Muscle of leg (tissue), 11 donors: ENCODE measurements around the gene SMAD6. TPM values are rescaled to one million over a fixed set of nuclear protein-coding genes. Genes with fewer than 3 reads are reported as not detected.

Experiments used
- DNase-seq: peaks from one replicate; pipeline ENCODE4 v3.0.0; 2013
- H3K27ac ChIP-seq: one replicate; pipeline ENCODE4 v1.5.1; 2013; ENCODE audit warnings: mild to moderate bottlenecking, low read length, control low read depth
- H3K27me3 ChIP-seq: one replicate; pipeline ENCODE4 v1.6.1; 2013; ENCODE audit warnings: low read length; ENCODE audit not compliant: control insufficient read depth, insufficient read depth
- H3K36me3 ChIP-seq: one replicate; pipeline ENCODE4 v1.6.1; 2013; ENCODE audit warnings: low read length; ENCODE audit not compliant: control insufficient read depth, insufficient read depth
- H3K4me1 ChIP-seq: one replicate; pipeline ENCODE4 v1.6.1; 2013; ENCODE audit warnings: low read length; ENCODE audit not compliant: control insufficient read depth, insufficient read depth
- H3K4me3 ChIP-seq: one replicate; pipeline ENCODE4 v1.5.1; 2013; ENCODE audit warnings: low read length, control low read depth
- H3K9me3 ChIP-seq: replicated peaks from 2 replicates; pipeline ENCODE4 v1.6.1; 2013; ENCODE audit warnings: low read depth, low read length; ENCODE audit not compliant: control insufficient read depth
- WGBS: methylation state at CpG from one replicate; pipeline ENCODE4 v1.1.5; 2013; ENCODE audit warnings: missing lambda C conversion rate; ENCODE audit not compliant: insufficient coverage; 5-methylcytosine and 5-hydroxymethylcytosine counted together
- polyA plus RNA-seq, 8 donors: library from polyadenylated mRNA; unstranded; fragments of 120-200 nt; gene quantifications; one replicate each; pipeline versions ENCODE4 v1.2.1 to v1.2.3, GENCODE V29; 2013; ENCODE audit warnings: inconsistent platforms in 1 of 8, low replicate concordance in 1 of 8; ENCODE audit not compliant: insufficient read length in 8 of 8, insufficient read depth in 1 of 8
- total RNA-seq: library from RNA; stranded (reverse); fragments of 120-200 nt; gene quantifications from one replicate; pipeline ENCODE4 v1.2.4, GENCODE V29; 2013

Gene SMAD6
- total and polyA plus RNA-seq, 9 donors, result 2.3 to 8.3 (median 5.4) TPM

DNA sequence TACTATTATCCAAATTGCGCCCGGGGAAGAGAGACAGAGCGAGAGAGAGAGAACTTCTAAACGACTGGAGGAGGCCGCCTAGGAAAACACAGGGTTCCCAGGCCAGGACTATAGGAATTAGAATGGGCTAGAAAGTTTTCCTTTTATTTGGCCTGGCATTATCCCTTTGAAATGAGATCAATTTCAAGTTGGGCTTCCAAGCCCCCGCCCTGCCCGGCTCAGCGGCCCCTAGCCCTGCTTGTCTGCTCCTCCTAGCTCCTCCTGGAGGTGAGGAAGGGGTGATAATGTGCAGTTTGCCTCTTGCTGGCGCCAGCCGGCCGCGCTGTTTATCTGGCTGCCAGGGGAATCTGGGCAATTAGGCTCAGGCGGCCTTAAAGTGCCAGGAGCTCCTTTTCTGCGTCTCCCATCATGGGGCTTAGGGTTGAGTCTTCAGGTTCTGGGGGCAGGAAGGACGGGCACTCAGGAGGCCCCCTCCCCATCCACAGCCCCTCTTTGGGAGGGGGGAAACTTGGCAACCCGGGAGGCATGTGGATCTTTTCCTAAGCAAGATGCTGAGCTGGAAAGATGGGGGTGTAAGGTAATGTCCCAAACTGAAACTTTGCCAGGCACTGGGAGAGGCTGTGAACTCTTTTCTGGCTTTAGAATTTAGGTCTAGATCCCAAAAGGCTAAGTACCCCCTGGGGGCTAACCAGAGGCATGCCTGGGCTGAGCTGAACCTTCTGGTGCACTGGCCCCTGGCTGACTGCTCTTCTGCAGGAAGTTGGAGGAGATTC, 5.5 kb downstream of the SMAD6 start:
- H3K27me3 ChIP-seq, result peaks cover 12% of the 10 kb centered on the region
- H3K36me3 ChIP-seq, result peaks cover 4% of the 10 kb centered on the region
- H3K9me3 ChIP-seq, result no peaks in the 10 kb centered on the region
- H3K4me3 ChIP-seq, result no peak overlapping the region
- peak overlapping the region; percentile 62 for H3K27ac ChIP-seq
- WGBS, result 6% methylated on average over 3 of the region's 16 CpGs
- H3K4me1 ChIP-seq, result peaks cover 43% of the 10 kb centered on the region
- DNase-seq, result peak; percentile 88

DNA sequence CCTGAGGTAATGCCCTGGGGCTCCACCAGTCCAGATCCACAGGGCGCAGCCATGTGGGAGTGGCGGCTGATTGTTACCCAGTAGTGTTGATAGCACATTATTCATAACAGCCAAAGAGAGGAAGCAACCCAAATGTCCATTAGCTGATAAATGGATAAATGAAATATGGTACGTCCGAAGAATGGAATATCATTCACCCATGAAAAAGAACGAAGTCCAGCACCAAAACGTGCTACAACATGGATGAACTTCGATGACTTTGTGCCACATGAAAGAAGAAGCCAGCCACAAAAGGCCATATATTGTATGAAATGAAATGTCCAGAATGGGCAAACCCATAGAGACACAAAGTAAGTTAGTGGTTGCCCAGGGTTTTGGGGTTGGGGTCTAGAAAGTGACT, 6.4 kb downstream of the SMAD6 start:
- H3K4me3 ChIP-seq, result no peak overlapping the region

DNA sequence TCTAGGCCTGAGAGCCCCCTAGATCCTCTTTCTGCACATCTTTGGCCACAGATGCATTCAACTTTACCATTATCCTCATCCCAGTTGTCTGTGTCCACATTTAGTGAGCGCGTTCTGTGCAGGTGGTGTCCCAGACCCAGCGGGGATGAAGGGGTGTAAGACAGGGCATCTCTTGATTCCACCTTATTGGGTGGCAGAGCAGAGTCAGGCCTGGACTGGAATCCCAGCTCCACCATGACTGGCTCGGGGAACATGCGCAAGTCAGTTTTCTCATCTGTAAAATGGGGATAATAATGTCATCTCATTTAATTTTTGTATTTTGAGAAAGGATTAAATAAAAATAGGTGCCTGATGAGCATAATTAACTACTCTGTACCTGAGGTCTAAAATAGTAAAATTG, 7.8 kb downstream of the SMAD6 start:
- WGBS, result 90% methylated on average over 2 of the region's 5 CpGs
- DNase-seq, result no peak
- H3K36me3 ChIP-seq, result peaks cover 4% of the 10 kb centered on the region
- H3K27ac ChIP-seq, result no peak overlapping the region
- no peak overlapping the region for H3K4me3 ChIP-seq
- peaks cover 2% of the 10 kb centered on the region for H3K27me3 ChIP-seq
- no peaks in the 10 kb centered on the region for H3K9me3 ChIP-seq
- peaks cover 41% of the 10 kb centered on the region for H3K4me1 ChIP-seq

More for the DNA sequence above, 6.4 kb downstream of the SMAD6 start:
- H3K27ac ChIP-seq, result no peak overlapping the region
- H3K27me3 ChIP-seq, result peaks cover 12% of the 10 kb centered on the region
- H3K4me1 ChIP-seq, result peaks cover 40% of the 10 kb centered on the region
- WGBS, result 92% methylated on average over 5 of the region's 7 CpGs
- peaks cover 4% of the 10 kb centered on the region for H3K36me3 ChIP-seq
- no peak for DNase-seq
- no peaks in the 10 kb centered on the region for H3K9me3 ChIP-seq

DNA sequence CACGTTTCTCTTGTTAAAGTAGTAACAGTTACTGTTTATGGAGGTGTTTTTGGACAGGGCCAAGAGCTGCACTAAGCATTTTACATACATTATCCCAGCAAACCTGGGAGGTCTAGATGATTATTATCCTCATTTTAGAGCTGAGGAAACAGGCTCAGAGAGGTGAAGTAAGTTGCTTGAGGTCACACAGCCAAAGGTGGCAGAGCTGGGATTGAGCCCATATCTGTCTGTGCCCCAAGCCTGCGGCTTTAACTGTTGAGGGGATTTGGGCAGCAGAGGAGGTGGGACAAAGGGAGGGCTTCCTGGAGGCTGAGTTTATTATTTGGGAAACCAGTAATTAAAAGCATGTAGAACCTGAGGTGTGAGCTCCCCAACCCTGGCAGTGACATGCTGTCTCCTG, 9.2 kb downstream of the SMAD6 start:
- Histone ChIP-seq H3K27ac (no peak overlapping the region), H3K4me1 (peaks cover 40% of the 10 kb centered on the region), H3K27me3 (no peaks in the 10 kb centered on the region), H3K9me3 (no peaks in the 10 kb centered on the region), H3K4me3 (no peak overlapping the region), H3K36me3 (peaks cover 7% of the 10 kb centered on the region)
- WGBS, result 0% methylated on average over 1 of the region's 2 CpGs
- no peak for DNase-seq

DNA sequence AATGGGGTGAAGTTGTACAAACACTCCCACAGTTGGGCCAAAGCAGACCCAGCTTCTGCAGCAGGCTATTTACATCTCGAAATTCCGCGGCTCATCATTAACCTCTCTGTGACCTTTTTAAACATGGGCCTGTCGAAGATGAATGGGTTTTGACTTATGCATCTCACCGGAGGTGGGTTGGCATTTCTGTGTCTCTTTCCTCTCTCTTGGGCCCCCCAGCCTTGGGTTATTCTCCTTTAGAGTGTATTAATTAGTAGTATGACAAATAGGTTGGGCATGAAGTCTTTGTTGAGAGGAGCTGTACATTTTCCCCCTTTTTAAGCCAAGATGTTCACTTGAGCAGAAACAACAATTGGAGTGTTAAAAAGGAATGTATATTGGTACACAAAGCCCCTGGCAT, 9.8 kb downstream of the SMAD6 start:
- peaks cover 9% of the 10 kb centered on the region for H3K36me3 ChIP-seq

DNA sequence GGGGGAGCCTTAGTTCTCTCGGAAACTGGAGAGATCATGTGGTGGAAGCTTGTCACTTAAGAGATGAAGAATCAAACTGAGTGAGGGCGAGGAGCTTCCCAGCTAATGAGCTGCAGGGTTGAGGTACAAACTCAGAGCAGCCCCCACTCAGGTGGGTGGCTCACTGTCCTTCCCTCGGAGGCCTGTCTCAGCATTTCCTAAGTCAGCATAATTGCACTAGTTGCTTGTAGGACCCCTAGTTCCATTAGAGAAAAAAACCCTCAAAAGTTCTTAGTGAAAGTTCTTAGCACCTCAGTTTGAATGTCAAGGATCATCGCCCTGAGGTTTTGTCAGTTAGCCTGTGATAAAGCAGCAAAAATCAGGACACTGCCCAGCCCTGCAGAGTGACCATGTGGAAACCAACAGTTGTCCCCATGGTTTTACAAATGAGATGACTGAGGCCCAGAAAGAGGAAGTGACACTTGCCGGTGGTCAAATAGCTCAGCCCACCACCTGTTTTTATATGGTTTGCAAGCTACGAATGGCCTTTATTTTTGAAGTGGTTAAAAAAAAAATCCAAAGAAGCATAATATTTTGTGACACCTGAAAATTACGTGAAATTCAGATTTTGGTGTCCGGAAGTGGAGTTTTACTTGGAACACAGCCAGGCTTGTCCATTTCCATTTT, 11.9 kb downstream of the SMAD6 start:
- Histone ChIP-seq H3K9me3 (no peaks in the 10 kb centered on the region), H3K27ac (peak overlapping the region; percentile 72), H3K27me3 (no peaks in the 10 kb centered on the region), H3K36me3 (peaks cover 17% of the 10 kb centered on the region), H3K4me1 (peaks cover 32% of the 10 kb centered on the region), H3K4me3 (no peak overlapping the region)
- WGBS, result 64% methylated on average over 6 of the region's 8 CpGs
- no peak for DNase-seq

More for the DNA sequence above, 9.8 kb downstream of the SMAD6 start:
- Histone ChIP-seq H3K27me3 (no peaks in the 10 kb centered on the region), H3K4me1 (peaks cover 40% of the 10 kb centered on the region), H3K4me3 (no peak overlapping the region), H3K27ac (no peak overlapping the region), H3K9me3 (no peaks in the 10 kb centered on the region)
- no peak for DNase-seq
- WGBS, result 38% methylated on average over 4 of the region's 5 CpGs

DNA sequence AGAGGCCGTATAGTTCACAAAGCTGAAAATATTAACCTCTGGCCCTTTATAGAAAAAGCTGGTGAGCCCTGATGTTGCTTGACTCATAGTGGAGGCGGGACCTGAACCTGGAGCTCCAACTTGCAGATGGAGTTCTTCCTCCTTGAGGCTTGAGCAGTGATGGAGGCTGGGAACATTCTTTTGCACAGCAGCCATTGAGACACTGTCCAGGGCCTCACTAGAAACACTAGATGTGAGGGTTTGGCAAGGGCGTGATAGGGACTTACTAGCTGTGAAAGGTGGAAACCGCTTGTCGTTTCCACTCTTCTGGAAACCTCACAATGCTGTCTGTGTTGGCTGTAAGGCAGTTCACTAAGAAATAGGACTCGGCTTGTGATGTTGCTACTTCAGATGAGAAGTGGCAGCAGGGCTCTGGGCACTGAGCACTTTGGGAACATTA, 12.5 kb downstream of the SMAD6 start:
- 69% methylated on average over 5 of the region's 6 CpGs for WGBS
- no peaks in the 10 kb centered on the region for H3K9me3 ChIP-seq
- peak; percentile 53 for DNase-seq
- peak overlapping the region; percentile 72 for H3K27ac ChIP-seq
- H3K4me1 ChIP-seq, result peaks cover 32% of the 10 kb centered on the region
- H3K4me3 ChIP-seq, result no peak overlapping the region
- H3K36me3 ChIP-seq, result peaks cover 13% of the 10 kb centered on the region
- no peaks in the 10 kb centered on the region for H3K27me3 ChIP-seq

DNA sequence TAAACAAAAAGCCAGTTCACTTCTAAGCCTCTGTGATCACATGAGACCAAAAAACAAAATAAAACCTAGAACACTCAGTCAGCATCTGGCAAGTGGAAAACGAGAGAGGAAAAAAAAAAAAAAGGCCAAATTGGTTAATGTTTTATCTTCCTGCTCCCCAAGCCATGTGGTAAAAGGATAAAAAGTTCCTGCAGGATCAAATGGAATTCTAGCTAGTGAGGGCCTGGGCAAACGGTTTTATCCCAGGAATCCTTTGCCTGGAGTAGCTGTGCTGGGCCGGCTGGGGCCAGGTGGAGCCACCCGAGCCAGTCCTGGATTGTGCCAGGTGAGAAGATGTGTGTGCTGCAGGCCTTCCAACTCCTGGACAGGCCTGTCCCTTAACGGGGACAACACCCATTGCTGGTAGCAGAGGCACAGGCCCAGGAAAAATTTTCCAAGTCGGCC, 13.2 kb downstream of the SMAD6 start:
- DNase-seq, result peak; percentile 70

DNA sequence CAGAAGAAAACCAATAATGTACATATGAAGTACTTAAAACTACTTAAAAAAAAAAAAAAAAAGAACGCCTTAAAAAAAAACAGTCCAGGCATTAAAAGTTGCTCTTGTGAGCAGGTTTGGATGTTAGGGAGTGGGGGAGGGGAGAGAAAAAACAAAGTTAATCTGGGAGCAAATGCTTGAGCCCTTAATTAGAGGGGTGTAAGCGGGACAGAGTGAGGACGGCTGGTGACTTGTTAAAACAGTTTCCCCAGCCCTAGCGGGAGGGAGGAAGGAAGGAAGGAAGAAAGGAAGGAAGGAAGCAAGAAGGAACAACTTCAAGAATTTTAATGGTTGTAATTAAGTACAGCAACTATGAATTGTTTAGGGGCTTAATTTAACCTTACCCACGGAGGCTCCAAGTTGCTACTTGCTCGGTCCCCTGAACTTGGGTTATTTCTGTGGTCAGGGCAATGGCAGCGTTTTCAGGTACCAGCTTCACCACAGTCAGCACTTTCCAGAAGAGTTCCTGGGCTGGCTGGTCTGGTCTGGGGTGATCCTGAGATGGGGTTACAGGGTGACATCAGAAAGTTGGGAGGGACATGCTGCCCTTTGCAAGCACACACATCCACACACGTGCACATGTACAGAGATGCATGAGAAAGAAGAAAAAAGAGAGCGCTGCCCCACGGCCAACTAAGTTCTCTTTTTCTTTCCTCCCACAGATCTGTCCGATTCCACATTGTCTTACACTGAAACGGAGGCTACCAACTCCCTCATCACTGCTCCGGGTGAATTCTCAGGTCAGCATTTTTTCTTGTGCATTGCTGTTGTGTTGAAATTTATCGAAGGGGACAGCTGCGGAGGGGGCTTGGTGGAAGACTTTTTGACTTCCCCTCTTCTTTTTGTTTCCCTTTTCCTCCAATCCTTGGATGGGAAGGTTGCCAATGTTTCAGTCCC, 14.0 kb downstream of the SMAD6 start:
- no peaks in the 10 kb centered on the region for H3K9me3 ChIP-seq
- H3K4me1 ChIP-seq, result peaks cover 32% of the 10 kb centered on the region
- H3K27ac ChIP-seq, result no peak overlapping the region
- DNase-seq, result peak; percentile 44
- H3K4me3 ChIP-seq, result no peak overlapping the region
- no peaks in the 10 kb centered on the region for H3K27me3 ChIP-seq
- H3K36me3 ChIP-seq, result peaks cover 13% of the 10 kb centered on the region
- WGBS, result 57% methylated on average over 3 of the region's 15 CpGs

More for the DNA sequence above, 13.2 kb downstream of the SMAD6 start:
- Histone ChIP-seq H3K27me3 (no peaks in the 10 kb centered on the region), H3K9me3 (no peaks in the 10 kb centered on the region), H3K27ac (peak overlapping the region; percentile 72), H3K36me3 (peaks cover 13% of the 10 kb centered on the region), H3K4me3 (no peak overlapping the region), H3K4me1 (peaks cover 32% of the 10 kb centered on the region)
- 19% methylated on average over 3 of the region's 6 CpGs for whole genome bisulfite sequencing
